GM12891 (cell line): ENCODE measurements around the gene KREMEN1.

Experiments used
- PAX5 ChIP-seq: IDR thresholded peaks from 2 replicates; pipeline ENCODE4 v1.6.1; 2011; ENCODE audit warnings: low read length, moderate library complexity, mild to moderate bottlenecking; ENCODE audit not compliant: insufficient read depth, severe bottlenecking
- POLR2A ChIP-seq: IDR thresholded peaks from 2 replicates; pipeline ENCODE4 v1.6.1; 2011; ENCODE audit warnings: low read depth, low read length, control low read depth
- POLR2AphosphoS5 ChIP-seq: IDR thresholded peaks from 2 replicates; pipeline ENCODE4 v1.6.1; 2011; ENCODE audit warnings: low read depth, low read length, control low read depth
- TAF1 ChIP-seq: IDR thresholded peaks from 2 replicates; pipeline ENCODE4 v1.6.1; 2011; ENCODE audit warnings: low read depth, low read length, control low read depth

DNA sequence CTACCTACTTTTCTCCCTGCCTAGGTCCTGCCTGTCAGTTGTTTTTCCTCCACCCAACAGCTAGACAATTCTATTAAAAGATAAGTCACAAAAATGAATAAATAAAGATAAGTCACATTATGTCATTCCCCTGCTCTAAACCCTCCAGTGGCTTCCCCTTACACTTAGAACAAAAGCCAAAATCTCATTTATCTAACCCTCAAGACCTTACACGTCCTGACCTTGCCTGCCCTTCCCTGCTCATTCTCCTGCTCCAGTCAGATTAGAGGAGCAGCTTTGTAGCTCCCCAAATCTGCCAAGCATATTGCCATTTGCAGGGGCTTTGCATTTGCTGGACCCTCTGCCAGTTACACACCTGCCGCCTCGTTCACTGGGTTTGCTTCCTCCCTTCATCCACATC lies 16.7 kb downstream of the KREMEN1 start:
- TF ChIP-seq TAF1 = no peak
- no peak for TF ChIP-seq POLR2A
- TF ChIP-seq POLR2AphosphoS5 = no peak
- TF ChIP-seq PAX5 = no peak
